Hematopoietic multipotent progenitor cell treated with erythropoietin and hydrocortisone succinate and interleukin-3 and kit ligand, for 4 days (in vitro differentiated cells): ENCODE results near the gene POU2F3.
A peak's percentile ranks its signal among the peaks of the same experiment; 100 is the strongest.

ENCODE experiments used
- DNase-seq: peaks from one replicate; pipeline ENCODE4 v3.0.0-alpha.2; 2015

The POU2F3 gene

GRCh38 chr11:120289426-120289825, 49.5 kb downstream of the POU2F3 start:
- DNase-seq = no peak

DNA sequence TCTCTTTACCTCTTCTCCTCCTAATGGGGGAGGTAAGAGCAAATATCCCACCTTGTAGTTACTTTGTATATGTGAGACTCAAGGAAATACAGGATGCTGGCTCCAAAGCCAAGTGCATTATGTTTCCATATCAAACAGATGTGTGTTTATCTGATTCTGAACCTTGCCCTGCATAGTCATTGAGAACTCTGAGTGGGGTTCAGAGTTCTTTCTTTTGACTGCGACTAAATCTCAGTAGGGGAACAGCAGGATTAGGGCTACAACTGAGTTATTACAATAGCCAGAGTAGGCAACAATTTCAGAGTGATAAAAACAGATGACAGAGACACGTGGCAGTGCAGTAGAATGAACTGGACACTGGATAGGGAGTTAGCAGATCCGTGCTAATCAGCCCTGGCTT, 51.0 kb downstream of the POU2F3 start:
- DNase-seq = no peak

- DNase-seq = peak; percentile 11
These were observed 53.3 kb downstream of the POU2F3 start for GRCh38 chr11:120293038-120293800.

GRCh38 chr11:120294096-120294495, 54.2 kb downstream of the POU2F3 start:
- no peak for DNase-seq

DNA sequence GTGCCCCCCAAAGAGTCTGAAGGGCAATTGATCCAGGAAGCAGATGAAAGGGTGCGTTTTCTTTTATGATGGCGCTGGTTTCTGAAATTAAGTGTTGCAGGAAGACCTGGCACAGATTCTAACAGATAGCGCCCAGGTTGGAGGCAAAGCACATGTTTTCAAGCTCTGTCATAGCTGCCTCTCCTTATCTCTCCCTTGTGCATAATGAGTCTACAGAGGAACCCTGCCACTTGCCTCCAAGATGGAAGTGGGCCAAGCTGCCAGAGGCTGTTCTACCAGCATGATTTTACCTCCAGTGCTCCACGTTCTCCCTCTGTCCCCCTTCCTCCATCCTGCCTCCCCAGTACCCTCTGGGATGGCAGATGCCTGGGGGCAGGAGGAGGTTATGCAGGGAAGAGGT, 55.2 kb downstream of the POU2F3 start:
- DNase-seq = no peak

DNA sequence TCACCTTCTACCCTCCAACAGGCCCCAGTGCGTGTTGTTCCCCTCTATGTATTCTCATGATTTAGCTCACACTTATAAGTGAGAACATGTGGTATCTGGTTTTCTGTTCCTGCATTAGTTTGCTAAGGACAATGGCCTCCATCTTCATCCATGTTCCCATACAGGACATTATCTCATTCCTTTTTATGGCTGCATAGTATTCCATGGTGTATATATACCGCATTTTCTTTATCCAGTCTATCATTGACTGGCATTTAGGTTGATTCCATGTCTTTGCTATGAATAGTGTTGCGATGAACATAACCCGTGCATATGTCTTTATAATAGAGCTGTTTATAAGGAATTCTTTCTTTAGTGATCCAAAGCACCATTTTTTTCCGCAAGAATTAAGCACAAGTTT, 56.6 kb downstream of the POU2F3 start:
- DNase-seq = no peak

DNA sequence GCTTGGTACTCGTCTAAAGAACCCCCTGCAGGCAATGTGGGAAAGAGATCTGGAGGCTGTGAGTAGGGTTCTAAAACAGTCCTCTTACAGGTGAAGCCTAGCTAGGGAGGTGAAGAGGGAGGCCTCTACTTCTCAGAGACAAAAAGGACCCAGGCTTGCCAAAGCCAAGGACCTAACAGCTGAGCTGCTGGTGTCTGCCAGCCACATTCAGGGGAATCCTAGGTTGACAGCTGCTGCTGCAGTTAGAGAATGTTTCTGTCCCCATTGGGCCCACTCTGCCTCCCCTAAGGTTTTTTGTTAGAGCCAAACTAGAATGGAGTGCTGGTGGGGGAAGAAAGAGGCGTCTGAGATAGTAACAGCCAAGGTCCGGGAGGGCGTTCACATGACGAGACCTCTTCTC, 58.5 kb downstream of the POU2F3 start:
- DNase-seq = no peak

GRCh38 chr11:120302001-120302805, 62.3 kb downstream of the POU2F3 start:
- no peak for DNase-seq

DNA sequence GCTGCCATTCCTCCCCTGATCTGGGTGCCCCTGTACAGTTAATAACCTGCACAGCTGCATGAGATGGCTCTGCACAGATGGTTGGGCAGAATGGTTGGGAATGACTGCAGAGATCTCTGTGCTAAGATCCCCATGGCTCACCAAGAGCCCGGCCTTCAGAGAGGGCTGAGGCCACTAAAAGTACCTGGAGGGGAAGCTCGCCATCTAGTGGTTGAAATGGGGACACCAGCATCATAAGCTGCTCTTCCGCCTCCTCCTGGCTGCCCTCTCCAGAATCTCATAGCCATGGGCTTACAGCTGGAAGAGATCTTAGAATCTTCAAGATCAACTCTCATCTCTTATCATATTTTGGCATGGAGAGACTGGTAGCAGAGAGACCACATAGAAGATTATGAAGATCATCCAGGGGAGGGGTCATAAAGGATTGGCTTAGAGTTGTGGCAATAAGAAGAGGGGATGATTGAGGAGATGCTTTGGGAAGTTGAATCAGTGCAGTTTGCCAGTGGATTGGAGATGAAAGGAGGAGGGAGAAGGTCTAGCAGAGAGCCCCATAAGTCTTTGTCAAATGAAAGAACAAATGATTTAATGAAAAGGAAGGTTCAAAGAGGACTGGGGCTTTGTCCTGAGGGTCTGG, 63.2 kb downstream of the POU2F3 start:
- DNase-seq = peak; percentile 88

GRCh38 chr11:120304526-120304925, 64.6 kb downstream of the POU2F3 start:
- DNase-seq = no peak

GRCh38 chr11:120305286-120305685, 65.3 kb downstream of the POU2F3 start:
- DNase-seq = no peak

GRCh38 chr11:120306519-120307242, 66.7 kb downstream of the POU2F3 start:
- peak; percentile 18 for DNase-seq

DNA sequence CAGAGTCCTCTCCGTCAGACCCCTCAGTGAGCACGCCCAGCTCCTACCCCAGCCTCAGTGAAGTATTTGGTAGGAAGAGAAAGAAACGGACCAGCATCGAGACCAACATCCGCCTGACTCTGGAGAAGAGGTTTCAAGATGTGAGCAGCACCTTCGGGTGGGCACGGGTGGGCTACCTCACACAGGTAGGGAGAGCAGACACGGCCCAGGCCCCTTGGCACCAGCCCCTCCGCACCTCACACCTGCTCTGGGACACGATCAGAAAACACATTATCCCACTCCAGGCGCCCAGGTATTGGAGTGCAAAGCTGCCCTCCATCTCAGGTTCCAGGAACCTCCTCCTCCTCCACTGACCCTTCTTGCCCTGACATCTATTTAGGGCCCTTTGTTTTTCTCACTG, 67.5 kb downstream of the POU2F3 start:
- DNase-seq = no peak

DNA sequence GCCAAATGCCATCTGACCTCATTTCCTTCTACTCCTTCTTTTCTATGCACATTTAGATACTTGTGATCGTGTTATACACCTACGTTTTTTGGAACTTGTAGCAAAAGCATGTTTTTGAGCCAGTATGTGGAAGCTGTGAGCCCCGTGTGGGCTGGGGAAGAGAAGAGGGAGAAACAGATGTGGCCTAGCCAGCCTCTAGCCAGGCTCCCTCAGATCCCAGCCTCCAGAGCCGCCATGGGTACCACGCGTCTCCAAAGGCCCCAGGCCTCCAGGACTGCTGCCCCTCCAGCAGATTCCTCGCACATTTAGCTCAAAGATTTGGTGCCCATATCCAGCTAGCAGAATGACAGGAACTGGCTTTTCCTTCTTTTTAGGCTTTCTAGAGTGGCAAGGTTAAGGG, 68.1 kb downstream of the POU2F3 start:
- no peak for DNase-seq

- no peak for DNase-seq
These were observed 70.9 kb downstream of the POU2F3 start for GRCh38 chr11:120310870-120311269.

GRCh38 chr11:120314861-120315260, 74.9 kb downstream of the POU2F3 start:
- DNase-seq = peak; percentile 35

DNA sequence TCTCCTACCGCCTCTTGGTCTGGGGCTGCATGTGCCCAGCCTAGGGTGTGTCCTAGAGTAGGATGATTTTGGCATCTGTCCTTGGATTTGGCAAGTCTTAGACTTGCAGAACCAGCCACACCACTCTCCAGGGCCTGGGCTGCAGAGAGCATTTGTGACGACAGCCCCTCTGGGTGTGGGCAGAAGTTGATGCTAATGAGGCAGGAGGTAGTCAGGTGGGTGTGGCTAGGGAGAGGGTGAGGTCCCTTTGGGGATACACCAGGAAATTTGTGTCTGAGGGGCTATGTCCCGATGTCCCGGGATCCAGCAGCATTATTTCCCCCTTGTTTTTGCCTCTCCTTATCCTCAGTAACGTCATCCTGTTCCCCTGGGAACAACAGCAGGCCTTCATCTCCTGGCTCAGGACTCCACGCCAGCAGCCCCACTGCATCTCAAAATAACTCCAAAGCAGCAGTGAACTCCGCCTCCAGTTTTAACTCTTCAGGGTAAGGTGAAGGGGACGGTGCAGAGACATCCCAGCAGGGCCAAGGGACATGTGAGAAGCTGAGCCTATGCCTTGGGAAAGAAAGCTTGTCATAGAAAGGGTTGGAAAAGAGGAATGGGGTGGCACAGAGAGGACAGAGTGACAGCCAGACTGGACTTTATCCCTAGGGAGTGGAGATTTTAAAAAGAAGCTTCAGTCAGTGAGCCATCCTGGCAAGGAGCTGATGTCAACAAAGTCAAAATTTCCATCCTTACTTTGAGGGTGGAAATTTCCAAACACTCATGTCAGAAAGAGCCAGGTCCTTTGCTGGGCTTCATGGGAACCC, 77.1 kb downstream of the POU2F3 start:
- no peak for DNase-seq

DNA sequence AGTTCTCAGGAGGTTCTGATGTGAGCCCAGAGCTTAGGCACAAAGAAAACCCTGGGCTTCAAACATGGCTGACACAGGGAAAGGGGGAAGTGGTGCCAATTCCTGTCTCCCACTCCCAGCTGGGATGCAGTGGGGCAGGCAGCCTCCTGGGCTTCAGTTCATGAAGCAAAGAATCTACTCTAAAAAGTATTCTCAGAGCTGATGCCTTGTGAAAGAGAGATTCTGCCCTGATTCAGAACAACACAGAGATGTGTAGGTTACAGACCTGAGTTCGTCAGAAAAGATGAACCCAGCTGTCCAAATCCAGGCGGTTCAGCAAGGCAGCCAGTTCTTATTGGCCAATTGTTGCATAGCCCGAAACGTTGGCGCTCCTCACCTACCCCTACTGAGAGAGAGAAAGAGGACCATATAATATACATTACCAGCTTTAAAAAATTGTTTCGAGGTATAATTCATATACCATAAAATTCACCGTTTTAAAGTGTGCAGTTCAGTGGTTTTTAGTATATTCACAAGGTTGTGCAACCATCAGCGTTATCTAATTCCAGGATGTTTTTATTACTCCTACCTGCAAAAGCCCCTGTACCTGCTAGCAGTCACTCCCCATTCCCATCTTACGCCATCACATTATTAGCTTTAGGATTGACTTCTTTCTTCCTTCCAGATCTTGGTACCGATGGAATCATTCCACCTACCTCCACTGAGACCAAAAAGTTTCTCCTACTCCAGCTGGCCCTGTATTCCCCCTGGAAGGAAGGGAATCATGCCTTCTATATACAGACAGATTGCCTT, 77.9 kb downstream of the POU2F3 start:
- DNase-seq = no peak

DNA sequence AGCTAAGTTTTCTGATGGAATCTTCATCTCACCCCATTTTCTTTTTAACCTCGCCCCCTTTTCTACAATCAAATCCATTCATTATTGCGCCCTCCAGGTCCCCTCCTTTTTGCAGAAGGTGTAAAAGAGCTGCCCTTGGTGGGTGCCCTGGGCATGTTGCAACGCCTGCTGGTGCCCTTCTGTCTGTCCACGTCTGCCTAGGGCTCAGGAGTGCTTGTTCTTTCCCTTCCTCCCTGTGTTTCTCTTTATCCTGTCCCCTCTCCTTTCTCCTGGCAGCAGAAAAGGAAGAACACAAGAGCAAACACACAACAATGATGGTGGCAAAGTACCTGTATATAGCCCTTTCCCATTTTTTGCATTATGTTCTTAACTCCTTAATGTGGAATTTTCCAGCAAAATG, 79.0 kb downstream of the POU2F3 start:
- no peak for DNase-seq

GRCh38 chr11:120324932-120325810, 85.2 kb downstream of the POU2F3 start, which contains the start of gene TLCD5:
TSS of gene TLCD5 (plus strand) at chr11:120325299. CDS start at chr11:120327442, 2,143 bp downstream.
- peak; percentile 70 for DNase-seq
